Breast epithelium (tissue), 4 donors: Measurements from ENCODE around the gene CATSPERZ. TPM values are rescaled to one million over a fixed set of nuclear protein-coding genes. Genes with fewer than 3 reads are reported as not detected.

ENCODE experiments used
- DNase-seq, 2 donors: peaks; one replicate each; pipeline ENCODE4 v3.0.0-alpha.2; 2019; ENCODE audit warnings: low spot score in 2 of 2
- H3K27ac ChIP-seq, 2 donors: fragments of 200-600 bp; sonication (generic) in 1 of 2; one replicate each; pipeline ENCODE4 v1.5.1; 2016 to 2019; ENCODE audit warnings: mild to moderate bottlenecking in 1 of 2
- H3K27me3 ChIP-seq, 2 donors: fragments of 200-600 bp; sonication (generic) in 1 of 2; one replicate each; pipeline versions ENCODE4 v1.5.1 to v1.6.0; 2017 to 2019; ENCODE audit warnings: control low read depth in 1 of 2, mild to moderate bottlenecking in 1 of 2
- H3K36me3 ChIP-seq: fragments of 200-600 bp; one replicate; pipeline ENCODE4 v1.5.1; 2019
- H3K4me1 ChIP-seq, 2 donors: fragments of 200-600 bp; sonication (generic); one replicate each; pipeline ENCODE4 v1.5.1; 2016 to 2019; ENCODE audit warnings: control low read depth in 1 of 2
- H3K4me3 ChIP-seq, 3 donors: fragments of 200-600 bp; sonication (generic); 1 replicate in 2 of 3; 2 replicates in 1 of 3; pipeline ENCODE4 v1.5.1; 2016 to 2019; ENCODE audit warnings: mild to moderate bottlenecking in 3 of 3, moderate library complexity in 2 of 3
- H3K9me3 ChIP-seq, 2 donors: fragments of 200-600 bp; sonication (generic) in 1 of 2; one replicate each; pipeline ENCODE4 v1.5.1; 2016 to 2019; ENCODE audit warnings: control low read depth in 1 of 2
- CTCF ChIP-seq, 3 donors: fragments of 450-650 bp; IDR thresholded peaks; one replicate each; pipeline ENCODE4 v1.5.1; 2016 to 2017; ENCODE audit warnings: antibody characterized with exemption in 3 of 3, mild to moderate bottlenecking in 3 of 3, moderate library complexity in 3 of 3
- POLR2A ChIP-seq: fragments of 450-650 bp; IDR thresholded peaks from one replicate; pipeline ENCODE4 v1.6.1; 2016; ENCODE audit warnings: antibody characterized with exemption, mild to moderate bottlenecking, moderate library complexity
- POLR2AphosphoS5 ChIP-seq, 3 donors: sonication (generic); formaldehyde crosslinking; IDR thresholded peaks; one replicate each; pipeline ENCODE4 v1.6.1; 2017; ENCODE audit warnings: antibody characterized with exemption in 3 of 3
- intact Hi-C: fragments of 100-400 bp; cut with DNase I; formaldehyde crosslinking; loops from one replicate; pipeline ENCODE4 v1.15.1; 2023; ENCODE audit warnings: low total_unique reads
- total RNA-seq, 3 donors: library from RNA; depleted of rRNA; stranded (reverse); fragments of >200 nt; gene quantifications; one replicate each; pipeline ENCODE4 v1.1.0, GENCODE V29; 2016

CATSPERZ gene
- total RNA-seq, 3 donors from 2014 or later: 1.8 TPM; not detected in 2

- TF ChIP-seq CTCF (IDR thresholded peaks at IDR 0.05) (no peak), POLR2AphosphoS5 (IDR thresholded peaks at IDR 0.05) (no peak), POLR2A (no peak)
- no peaks in the 10 kb centered on the region for H3K4me1 ChIP-seq
- no peaks in the 10 kb centered on the region for H3K27me3 ChIP-seq
- H3K27ac ChIP-seq: peak overlapping the region; percentile 72 to 80
- H3K4me3 ChIP-seq: no peak overlapping the region
- no peaks in the 10 kb centered on the region for H3K36me3 ChIP-seq
- no peaks in the 10 kb centered on the region for H3K9me3 ChIP-seq
- peak in 1 of 2 donors; percentile 51 for DNase-seq
- intact Hi-C loops: no loop called here
Observed at GRCh38 chr11:64348383-64349024, 48.3 kb downstream of the CATSPERZ start.

- no peaks in the 10 kb centered on the region for H3K36me3 ChIP-seq
- no peaks in the 10 kb centered on the region for H3K9me3 ChIP-seq
- no peaks in the 10 kb centered on the region for H3K27me3 ChIP-seq
- intact Hi-C loops: no loop called here
- DNase-seq: no peak
- H3K4me1 ChIP-seq: no peaks in the 10 kb centered on the region
- H3K4me3 ChIP-seq: no peak overlapping the region
- H3K27ac ChIP-seq: peak overlapping the region; percentile 72 to 80
- TF ChIP-seq POLR2A (no peak), CTCF (IDR thresholded peaks at IDR 0.05) (no peak), POLR2AphosphoS5 (IDR thresholded peaks at IDR 0.05) (no peak)
Observed at GRCh38 chr11:64349025-64349387, 48.8 kb downstream of the CATSPERZ start.

- H3K4me3 ChIP-seq: no peak overlapping the region
- no peak for DNase-seq
- no peak overlapping the region for H3K27ac ChIP-seq
- no peaks in the 10 kb centered on the region for H3K36me3 ChIP-seq
- no peaks in the 10 kb centered on the region for H3K9me3 ChIP-seq
- TF ChIP-seq POLR2AphosphoS5 (IDR thresholded peaks at IDR 0.05) (no peak), POLR2A (no peak), CTCF (IDR thresholded peaks at IDR 0.05) (no peak)
- no peaks in the 10 kb centered on the region for H3K4me1 ChIP-seq
- H3K27me3 ChIP-seq: no peaks in the 10 kb centered on the region
- intact Hi-C loops: no loop called here
Observed at GRCh38 chr11:64349404-64349803, 49.2 kb downstream of the CATSPERZ start.

GRCh38 chr11:64351136-64351631 lies 51.0 kb downstream of the CATSPERZ start:
- intact Hi-C loops: no loop called here
- Histone ChIP-seq H3K27ac (no peak overlapping the region), H3K4me1 (no peaks in the 10 kb centered on the region), H3K4me3 (no peak overlapping the region), H3K27me3 (no peaks in the 10 kb centered on the region), H3K36me3 (no peaks in the 10 kb centered on the region), H3K9me3 (no peaks in the 10 kb centered on the region)
- DNase-seq: no peak
- TF ChIP-seq POLR2AphosphoS5 (IDR thresholded peaks at IDR 0.05) (no peak), POLR2A (no peak), CTCF (IDR thresholded peaks at IDR 0.05) (no peak)

GRCh38 chr11:64352099-64352994 lies 52.2 kb downstream of the CATSPERZ start:
- intact Hi-C loops: no loop called here
- no peaks in the 10 kb centered on the region for H3K27me3 ChIP-seq
- H3K4me1 ChIP-seq: no peaks in the 10 kb centered on the region
- no peak overlapping the region for H3K4me3 ChIP-seq
- H3K27ac ChIP-seq: no peak overlapping the region
- no peaks in the 10 kb centered on the region for H3K36me3 ChIP-seq
- TF ChIP-seq CTCF (IDR thresholded peaks at IDR 0.05): no peak
- no peak for TF ChIP-seq POLR2A
- TF ChIP-seq POLR2AphosphoS5 (IDR thresholded peaks at IDR 0.05): no peak
- H3K9me3 ChIP-seq: no peaks in the 10 kb centered on the region
- DNase-seq: no peak
